Endothelial cell of umbilical vein (primary cell): Measurements from ENCODE around the gene NR2C2. TPM values are rescaled to one million over a fixed set of nuclear protein-coding genes. Genes with fewer than 3 reads are reported as not detected.

ENCODE experiments used
- BruUV-seq: library from RNA; stranded (reverse); fragments of 400-500 nt; replicated peaks from 2 replicates; lab custom pipeline; 2021; lab: Mats Ljungman, UMichigan
- CTCF ChIA-PET: fragments of 300-600, 350-600 bp; sonication (Branson Sonifier 250); formaldehyde crosslinking; loops from one replicate; lab custom pipeline; 2021; ENCODE audit warnings: antibody characterized with exemption, inconsistent platforms; lab: Charles Lee
- POLR2A ChIA-PET: fragments of 300-600, 350-600 bp; sonication (Branson Sonifier 250); formaldehyde crosslinking; loops from one replicate; lab custom pipeline; 2021; ENCODE audit warnings: antibody characterized with exemption, inconsistent platforms; lab: Charles Lee
- DNase-seq: peaks from one replicate; pipeline ENCODE4 v3.0.0-alpha.2; 2011; ENCODE audit warnings: low read depth, low spot score
- FAIRE-seq: peaks from 2 replicates; lab custom pipeline; 2011; peaks lifted over from hg19 to GRCh38; lab: Jason Lieb, UNC
- H2AFZ ChIP-seq: 2 replicates; pipeline ENCODE4 v1.6.0; 2012; ENCODE audit warnings: low read depth, low read length, control low read depth, inconsistent platforms
- H3K27ac ChIP-seq: 2 replicates; pipeline ENCODE4 v1.5.1; 2011; ENCODE audit warnings: low read depth, mild to moderate bottlenecking, control low read depth, low read length, moderate library complexity; ENCODE audit not compliant: insufficient read depth
- H3K27me3 ChIP-seq, 2 experiments: 2 replicates each; pipeline versions ENCODE4 v1.6.0 to v1.6.1; 2011; ENCODE audit warnings: low read length in 2 of 2, mixed read lengths in 1 of 2; ENCODE audit not compliant: control insufficient read depth in 2 of 2, insufficient read depth in 2 of 2
- H3K36me3 ChIP-seq, 2 experiments: 2 replicates in 1 of 2; 3 replicates in 1 of 2; pipeline ENCODE4 v1.5.1; 2011; ENCODE audit warnings: low read length in 2 of 2, mild to moderate bottlenecking in 1 of 2, moderate library complexity in 1 of 2; ENCODE audit not compliant: control insufficient read depth in 2 of 2, insufficient read depth in 2 of 2; ENCODE audit errors: extremely low read depth in 1 of 2
- H3K4me1 ChIP-seq: 3 replicates; pipeline ENCODE4 v1.5.1; 2011; ENCODE audit warnings: mild to moderate bottlenecking, low read length; ENCODE audit not compliant: control insufficient read depth, insufficient read depth; ENCODE audit errors: extremely low read depth
- H3K4me2 ChIP-seq: 2 replicates; pipeline ENCODE4 v1.6.1; 2011; ENCODE audit warnings: low read length, control low read depth, mixed read lengths; ENCODE audit not compliant: insufficient read depth
- H3K4me3 ChIP-seq, 3 experiments: fragments of 200-600 bp in 1 of 3; sonication (generic), shearing (Covaris generic) in 1 of 3; replicated peaks in 1 of 3; 2 replicates each; pipeline ENCODE4 v1.5.1; 2011 to 2016; ENCODE audit warnings: control low read depth in 3 of 3, low read length in 3 of 3, mild to moderate bottlenecking in 2 of 3, inconsistent platforms in 1 of 3, low read depth in 1 of 3, moderate library complexity in 1 of 3; ENCODE audit not compliant: insufficient read depth in 1 of 3
- H3K79me2 ChIP-seq: 2 replicates; pipeline ENCODE4 v1.6.0; 2012; ENCODE audit warnings: low read length, inconsistent platforms; ENCODE audit not compliant: control insufficient read depth, insufficient read depth
- H3K9ac ChIP-seq: replicated peaks from 2 replicates; pipeline ENCODE3; 2011; ENCODE audit warnings: low read length, control low read depth; ENCODE audit not compliant: insufficient read depth; ENCODE audit errors: extremely low read depth
- H3K9me1 ChIP-seq: replicated peaks from 3 replicates; pipeline ENCODE4 v1.6.0; 2011; ENCODE audit warnings: mild to moderate bottlenecking, low read length; ENCODE audit not compliant: control insufficient read depth, insufficient read depth; ENCODE audit errors: extremely low read depth
- H3K9me3 ChIP-seq: replicated peaks from 2 replicates; pipeline ENCODE4 v1.5.1; 2012; ENCODE audit warnings: low read length, inconsistent platforms; ENCODE audit not compliant: control insufficient read depth, insufficient read depth
- H4K20me1 ChIP-seq: replicated peaks from 2 replicates; pipeline ENCODE3; 2011; ENCODE audit warnings: mild to moderate bottlenecking, low read length; ENCODE audit not compliant: control insufficient read depth, insufficient read depth; ENCODE audit errors: extremely low read depth
- EZH2 ChIP-seq: IDR thresholded peaks from 2 replicates; pipeline ENCODE4 v1.6.1; 2012; ENCODE audit warnings: borderline replicate concordance, low read depth, mild to moderate bottlenecking, moderate library complexity, low read length, inconsistent platforms; ENCODE audit not compliant: severe bottlenecking
- FOS ChIP-seq: IDR thresholded peaks from 2 replicates; pipeline ENCODE4 v1.6.1; 2011; ENCODE audit warnings: mild to moderate bottlenecking, low read length, moderate library complexity, borderline replicate concordance; ENCODE audit not compliant: insufficient read depth
- JUN ChIP-seq: IDR thresholded peaks from 2 replicates; pipeline ENCODE4 v1.6.1; 2011; ENCODE audit warnings: borderline replicate concordance, low read depth; ENCODE audit not compliant: insufficient read length, insufficient read depth
- POLR2A ChIP-seq: IDR thresholded peaks from 2 replicates; pipeline ENCODE4 v1.6.1; 2012; ENCODE audit warnings: low read depth, mild to moderate bottlenecking, control low read depth, low read length
- POLR2AphosphoS5 ChIP-seq: IDR thresholded peaks from 2 replicates; pipeline ENCODE4 v1.6.1; 2012; ENCODE audit warnings: low read depth, mild to moderate bottlenecking, control low read depth, low read length, moderate library complexity; ENCODE audit not compliant: insufficient read depth
- dilution Hi-C: fragments of 300-500 bp; cut with MboI; formaldehyde crosslinking; loops from one replicate; pipeline ENCODE4 v1.15.0; 2019; ENCODE audit warnings: low sequenced_read_pairs; ENCODE audit not compliant: extremely low pct_ligation_motif_present
- intact Hi-C: fragments of 100-400 bp; cut with micrococcal nuclease; formaldehyde crosslinking; loops from one replicate; pipeline ENCODE4 v1.10.0; 2022
- polyA plus RNA-seq, 4 experiments: library from polyadenylated mRNA; depleted of rRNA in 3 of 4; stranded (reverse) in 3 of 4; unstranded in 1 of 4; fragments of >200 nt; gene quantifications; 2 replicates each; pipeline versions ENCODE4 v1.2.1 to v1.2.3, GENCODE V29; 2011 to 2012; ENCODE audit warnings: missing spikeins in 1 of 4
- total RNA-seq: library from RNA; stranded (reverse); gene quantifications from 2 replicates; pipeline ENCODE4 v1.2.3, GENCODE V29; 2021
- TF ChIP-seq, protein P1 (sequence below), 2 donors: IDR thresholded peaks; 1 replicate in 1 of 2; 2 replicates in 1 of 2; pipeline ENCODE4 v1.5.1; 2011; ENCODE audit warnings: low read length in 2 of 2, mild to moderate bottlenecking in 2 of 2, moderate library complexity in 2 of 2, control low read depth in 1 of 2, inconsistent platforms in 1 of 2, low read depth in 1 of 2; ENCODE audit not compliant: insufficient read depth in 1 of 2; ENCODE audit errors: extremely low read depth in 1 of 2

Gene NR2C2
- total and polyA plus RNA-seq, 2 donors (not counting 3 experiments of a cell fraction or from before 2014, with no cell fraction given): 20.3 to 59.8 TPM

GRCh38 chr3:14899993-14900618 lies 47.3 kb upstream of the NR2C2 start:
- CTCF ChIA-PET: no interaction called here

More at GRCh38 chr3:14899993-14900618, 47.3 kb upstream of the NR2C2 start:
- dilution Hi-C loops (no loop called here), intact Hi-C loops (no loop called here)
- H3K9me1 ChIP-seq: no peaks in the 10 kb centered on the region
- H3K9me3 ChIP-seq: no peaks in the 10 kb centered on the region
- no peak for FAIRE-seq
- peaks cover 3% of the 10 kb centered on the region for H4K20me1 ChIP-seq
- no peak for DNase-seq
- peaks cover 14 to 62% of the 10 kb centered on the region in 2 experiments for H3K36me3 ChIP-seq
- no peak overlapping the region for H2AFZ ChIP-seq
- H3K27me3 ChIP-seq: no peaks in the 10 kb centered on the region
- TF ChIP-seq POLR2AphosphoS5: no peak
- no peak for TF ChIP-seq POLR2A
- no peak for TF ChIP-seq FOS
- no peak for TF ChIP-seq EZH2
- TF ChIP-seq, protein P1, sequence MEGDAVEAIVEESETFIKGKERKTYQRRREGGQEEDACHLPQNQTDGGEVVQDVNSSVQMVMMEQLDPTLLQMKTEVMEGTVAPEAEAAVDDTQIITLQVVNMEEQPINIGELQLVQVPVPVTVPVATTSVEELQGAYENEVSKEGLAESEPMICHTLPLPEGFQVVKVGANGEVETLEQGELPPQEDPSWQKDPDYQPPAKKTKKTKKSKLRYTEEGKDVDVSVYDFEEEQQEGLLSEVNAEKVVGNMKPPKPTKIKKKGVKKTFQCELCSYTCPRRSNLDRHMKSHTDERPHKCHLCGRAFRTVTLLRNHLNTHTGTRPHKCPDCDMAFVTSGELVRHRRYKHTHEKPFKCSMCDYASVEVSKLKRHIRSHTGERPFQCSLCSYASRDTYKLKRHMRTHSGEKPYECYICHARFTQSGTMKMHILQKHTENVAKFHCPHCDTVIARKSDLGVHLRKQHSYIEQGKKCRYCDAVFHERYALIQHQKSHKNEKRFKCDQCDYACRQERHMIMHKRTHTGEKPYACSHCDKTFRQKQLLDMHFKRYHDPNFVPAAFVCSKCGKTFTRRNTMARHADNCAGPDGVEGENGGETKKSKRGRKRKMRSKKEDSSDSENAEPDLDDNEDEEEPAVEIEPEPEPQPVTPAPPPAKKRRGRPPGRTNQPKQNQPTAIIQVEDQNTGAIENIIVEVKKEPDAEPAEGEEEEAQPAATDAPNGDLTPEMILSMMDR (IDR thresholded peaks at IDR 0.05; ENCODE audit: extremely low read depth in 1 of 2, insufficient read depth in 1 of 2, low read depth in 1 of 2, low read length in 2 of 2): no peak
- no peak for TF ChIP-seq JUN
- no peak overlapping the region for H3K4me2 ChIP-seq
- H3K9ac ChIP-seq: no peak overlapping the region
- POLR2A ChIA-PET: no interaction called here
- no peak overlapping the region for H3K27ac ChIP-seq
- H3K4me1 ChIP-seq: no peaks in the 10 kb centered on the region
- peaks cover 2% of the 10 kb centered on the region for H3K79me2 ChIP-seq
- H3K4me3 ChIP-seq: no peak overlapping the region
- no TSS peak for BruUV-seq
